ENCODE data around the gene HMOX2.

Gene HMOX2

DNA sequence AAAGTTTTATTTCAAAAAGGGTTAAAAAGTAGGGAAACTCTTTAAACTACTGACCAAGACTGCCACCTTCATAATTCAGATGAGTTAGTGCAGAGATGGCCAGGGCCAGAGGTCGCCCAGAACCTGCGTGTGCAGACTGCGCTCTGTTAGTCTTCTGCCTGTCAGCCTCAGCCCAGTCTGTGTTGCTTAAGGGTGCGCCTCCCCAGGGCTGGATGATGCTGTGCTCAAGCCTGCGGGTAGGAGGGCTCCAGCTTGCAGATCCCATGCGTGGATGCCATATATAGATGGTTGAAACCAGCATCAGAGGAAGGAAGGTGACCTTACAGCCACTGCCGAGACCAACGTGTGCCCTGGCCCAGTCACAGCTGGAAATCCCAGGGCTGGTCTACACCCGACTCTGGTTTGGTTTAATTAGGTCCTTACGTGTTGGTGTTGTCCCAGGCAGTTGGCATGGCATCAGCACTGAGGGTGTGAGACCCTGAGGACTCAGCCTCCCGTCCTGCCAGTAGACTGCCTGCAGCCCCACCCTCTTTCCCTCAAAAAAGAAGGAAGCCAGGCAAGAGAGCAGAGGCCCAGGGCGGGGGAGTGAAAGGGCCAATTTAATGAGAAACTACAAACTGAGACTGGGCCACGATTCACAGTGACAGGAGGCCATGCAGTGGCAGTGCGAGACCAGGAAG, 34.7 kb downstream of the HMOX2 start:
- Histone ChIP-seq H3K9me3 (ENCODE audit: insufficient read depth, low read length) (no peaks in the 10 kb centered on the region), H3K4me3 (ENCODE audit: insufficient read length, low read depth) (no peak overlapping the region), H3K4me1 (ENCODE audit: insufficient read depth, insufficient read length) (peaks cover 6% of the 10 kb centered on the region), H3K27me3 (ENCODE audit: insufficient read depth, insufficient read length) (no peaks in the 10 kb centered on the region), H3K9ac (ENCODE audit: insufficient read length, low read depth) (peak overlapping the region; percentile 0), H3K36me3 (ENCODE audit: insufficient read depth, insufficient read length, low read length) (peaks cover 90% of the 10 kb centered on the region)
- no peak for DNase-seq (ENCODE audit: low read depth, low spot score)
- TF ChIP-seq ZNF274 (IDR thresholded peaks at IDR 0.05; ENCODE audit: low read depth, low read length) (no peak), SUZ12 (IDR thresholded peaks at IDR 0.05; ENCODE audit: extremely low read depth, insufficient read depth, insufficient read length) (no peak), YY1 (IDR thresholded peaks at IDR 0.05; ENCODE audit: insufficient read depth, insufficient read length) (no peak)

DNA sequence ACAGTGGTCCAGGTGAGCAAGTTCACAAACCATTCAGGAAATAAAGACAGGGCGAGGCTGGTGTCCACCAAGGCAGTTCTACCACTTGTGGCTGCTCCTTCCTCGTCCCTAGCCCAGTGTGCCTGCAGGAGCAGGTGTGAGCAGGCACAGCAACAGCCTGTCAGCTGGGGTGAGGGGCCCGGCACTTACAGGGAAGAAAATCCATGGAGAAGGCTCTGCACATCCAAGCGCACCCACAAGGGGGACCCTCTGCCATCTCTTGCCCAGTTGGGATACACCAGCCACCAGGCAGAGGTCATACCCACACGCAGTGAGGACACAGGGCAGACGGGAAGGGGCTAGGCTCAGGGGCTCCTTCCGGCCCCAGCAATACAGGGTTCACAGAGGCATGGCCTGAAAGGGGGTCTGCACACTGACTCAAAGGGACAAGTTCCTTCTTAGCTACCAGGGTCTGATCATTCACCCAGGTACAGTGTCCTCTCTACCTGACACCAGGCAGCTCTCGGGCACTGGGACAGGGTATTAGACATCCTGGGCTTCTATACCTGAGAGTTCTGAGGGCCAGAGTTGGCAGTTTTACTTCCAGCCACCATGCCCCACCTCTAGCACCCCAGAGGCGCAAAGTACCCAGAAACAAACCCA, 35.4 kb downstream of the HMOX2 start:
- no peak overlapping the region for H3K4me3 ChIP-seq (ENCODE audit: insufficient read length, low read depth)
- peaks cover 2% of the 10 kb centered on the region for H3K4me1 ChIP-seq (ENCODE audit: insufficient read depth, insufficient read length)
- peak; percentile 65 for DNase-seq (ENCODE audit: low read depth, low spot score)
- peaks cover 86% of the 10 kb centered on the region for H3K36me3 ChIP-seq (ENCODE audit: insufficient read depth, insufficient read length, low read length)
- H3K9me3 ChIP-seq (ENCODE audit: insufficient read depth, low read length), result no peaks in the 10 kb centered on the region
- TF ChIP-seq SUZ12 (IDR thresholded peaks at IDR 0.05; ENCODE audit: extremely low read depth, insufficient read depth, insufficient read length) (no peak), YY1 (IDR thresholded peaks at IDR 0.05; ENCODE audit: insufficient read depth, insufficient read length) (no peak), ZNF274 (IDR thresholded peaks at IDR 0.05; ENCODE audit: low read depth, low read length) (no peak)
- H3K27me3 ChIP-seq (ENCODE audit: insufficient read depth, insufficient read length), result no peaks in the 10 kb centered on the region
- H3K9ac ChIP-seq (ENCODE audit: insufficient read length, low read depth), result peak overlapping the region; percentile 0

DNA sequence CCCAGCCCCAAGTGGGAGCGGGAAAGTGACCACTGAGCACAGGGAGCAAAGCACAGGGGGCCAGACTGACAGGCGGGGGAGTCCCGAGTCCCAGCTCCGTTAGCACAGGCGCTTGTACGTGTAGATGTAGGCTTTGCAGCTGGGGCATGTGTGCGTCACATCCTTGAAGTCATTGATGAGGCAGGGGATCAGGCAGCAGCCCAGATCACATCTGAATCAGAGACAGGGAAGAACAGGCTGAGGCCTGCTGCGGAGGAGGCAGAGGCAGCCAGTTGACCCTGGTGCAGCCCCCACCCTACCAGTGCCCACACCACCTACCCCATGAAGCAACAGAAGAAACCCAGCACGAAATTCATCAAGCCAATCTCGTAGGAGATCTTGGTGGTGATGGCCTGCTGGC, 36.3 kb downstream of the HMOX2 start:
- H3K9ac ChIP-seq (ENCODE audit: insufficient read length, low read depth), result no peak overlapping the region
- no peaks in the 10 kb centered on the region for H3K9me3 ChIP-seq (ENCODE audit: insufficient read depth, low read length)
- peaks cover 77% of the 10 kb centered on the region for H3K36me3 ChIP-seq (ENCODE audit: insufficient read depth, insufficient read length, low read length)
- DNase-seq (ENCODE audit: low read depth, low spot score), result no peak
- no peaks in the 10 kb centered on the region for H3K27me3 ChIP-seq (ENCODE audit: insufficient read depth, insufficient read length)
- H3K4me1 ChIP-seq (ENCODE audit: insufficient read depth, insufficient read length), result peaks cover 2% of the 10 kb centered on the region
- no peak overlapping the region for H3K4me3 ChIP-seq (ENCODE audit: insufficient read length, low read depth)
- TF ChIP-seq ZNF274 (IDR thresholded peaks at IDR 0.05; ENCODE audit: low read depth, low read length) (no peak), SUZ12 (IDR thresholded peaks at IDR 0.05; ENCODE audit: extremely low read depth, insufficient read depth, insufficient read length) (no peak), YY1 (IDR thresholded peaks at IDR 0.05; ENCODE audit: insufficient read depth, insufficient read length) (no peak)

DNA sequence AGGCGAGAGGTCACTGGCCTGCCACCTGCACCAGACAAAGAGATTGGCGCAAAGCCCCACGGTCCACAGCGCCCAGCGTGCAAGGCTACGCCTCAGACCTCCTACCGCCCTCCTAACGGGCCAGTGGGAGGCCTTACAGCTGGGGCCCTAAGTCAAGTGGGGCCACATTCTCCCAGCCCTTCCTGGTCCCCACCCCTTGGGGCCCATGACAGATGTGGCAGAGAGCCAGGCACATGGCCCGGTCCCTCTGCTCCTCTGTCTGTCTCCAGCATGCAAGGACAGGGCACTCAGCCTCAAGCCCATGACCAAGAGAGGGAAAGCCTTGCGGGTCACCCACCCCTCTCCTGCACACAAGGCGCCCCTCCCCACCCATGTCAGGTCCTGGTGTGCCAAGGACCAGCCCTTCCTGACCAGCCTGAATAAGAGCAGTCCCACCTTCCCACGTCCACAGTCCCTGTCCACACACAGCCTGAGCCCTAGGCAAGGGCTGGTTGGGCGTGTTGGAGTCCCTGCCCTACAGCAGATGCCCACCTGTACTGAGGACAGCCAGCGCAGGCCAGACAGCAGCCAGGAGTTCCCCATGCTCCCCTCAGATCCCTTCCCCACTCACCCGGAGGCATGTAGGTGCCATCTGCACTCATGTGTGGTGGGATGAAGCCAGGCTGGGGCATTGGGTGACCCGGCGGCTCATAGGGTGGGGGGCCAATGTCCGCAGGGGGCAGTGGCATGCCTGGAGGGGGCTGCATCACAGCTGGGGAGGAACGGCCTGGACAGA, 37.1 kb downstream of the HMOX2 start:
- no peak overlapping the region for H3K9ac ChIP-seq (ENCODE audit: insufficient read length, low read depth)
- H3K9me3 ChIP-seq (ENCODE audit: insufficient read depth, low read length), result no peaks in the 10 kb centered on the region
- peaks cover 2% of the 10 kb centered on the region for H3K4me1 ChIP-seq (ENCODE audit: insufficient read depth, insufficient read length)
- TF ChIP-seq SUZ12 (IDR thresholded peaks at IDR 0.05; ENCODE audit: extremely low read depth, insufficient read depth, insufficient read length) (no peak), ZNF274 (IDR thresholded peaks at IDR 0.05; ENCODE audit: low read depth, low read length) (no peak), YY1 (IDR thresholded peaks at IDR 0.05; ENCODE audit: insufficient read depth, insufficient read length) (no peak)
- no peak overlapping the region for H3K4me3 ChIP-seq (ENCODE audit: insufficient read length, low read depth)
- H3K27me3 ChIP-seq (ENCODE audit: insufficient read depth, insufficient read length), result no peaks in the 10 kb centered on the region
- DNase-seq (ENCODE audit: low read depth, low spot score), result no peak
- H3K36me3 ChIP-seq (ENCODE audit: insufficient read depth, insufficient read length, low read length), result peaks cover 69% of the 10 kb centered on the region

DNA sequence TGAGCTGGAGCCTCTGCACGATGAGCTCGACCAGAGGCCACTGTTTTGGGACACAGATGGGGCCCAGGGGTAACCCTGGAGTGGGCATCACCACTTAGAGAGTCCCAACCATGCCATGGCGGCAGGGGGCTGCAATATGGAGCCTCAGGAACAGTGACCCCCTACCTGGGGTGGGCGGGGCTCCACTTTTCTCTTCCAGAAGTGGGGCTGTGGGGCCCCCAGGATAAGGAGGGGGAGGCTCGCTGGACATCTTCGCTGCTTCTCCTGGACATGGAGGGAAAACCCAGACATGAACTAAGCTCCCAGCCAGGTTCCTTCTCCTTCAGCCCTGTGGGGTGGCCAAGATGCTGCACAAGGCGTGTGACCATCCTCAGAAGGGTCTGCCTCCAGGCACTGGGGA, 37.7 kb downstream of the HMOX2 start:
- H3K27me3 ChIP-seq (ENCODE audit: insufficient read depth, insufficient read length), result no peaks in the 10 kb centered on the region
- peaks cover 2% of the 10 kb centered on the region for H3K4me1 ChIP-seq (ENCODE audit: insufficient read depth, insufficient read length)
- TF ChIP-seq SUZ12 (IDR thresholded peaks at IDR 0.05; ENCODE audit: extremely low read depth, insufficient read depth, insufficient read length) (no peak), ZNF274 (IDR thresholded peaks at IDR 0.05; ENCODE audit: low read depth, low read length) (no peak), YY1 (IDR thresholded peaks at IDR 0.05; ENCODE audit: insufficient read depth, insufficient read length) (no peak)
- no peak overlapping the region for H3K4me3 ChIP-seq (ENCODE audit: insufficient read length, low read depth)
- no peak for DNase-seq (ENCODE audit: low read depth, low spot score)
- no peaks in the 10 kb centered on the region for H3K9me3 ChIP-seq (ENCODE audit: insufficient read depth, low read length)
- peaks cover 63% of the 10 kb centered on the region for H3K36me3 ChIP-seq (ENCODE audit: insufficient read depth, insufficient read length, low read length)
- no peak overlapping the region for H3K9ac ChIP-seq (ENCODE audit: insufficient read length, low read depth)

DNA sequence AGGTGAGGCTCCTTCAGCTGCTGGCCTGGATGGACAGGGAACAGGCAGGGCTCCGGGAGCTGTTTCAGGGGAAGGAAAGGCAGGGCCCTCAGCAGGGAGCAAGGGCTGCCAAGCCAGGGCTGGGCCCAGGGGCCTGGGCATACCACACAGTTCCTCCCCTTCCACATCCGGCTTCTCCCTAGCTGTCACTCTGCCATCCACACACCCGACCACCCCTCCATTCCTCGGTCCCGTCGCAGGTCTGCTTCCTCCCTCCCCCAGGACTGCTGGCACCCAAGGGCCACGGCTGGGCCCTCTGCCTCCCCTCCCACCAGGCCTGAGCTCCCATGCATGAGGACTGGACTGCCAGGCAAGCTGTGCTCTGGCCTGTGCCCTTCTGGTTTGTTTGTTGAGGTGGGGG, 38.4 kb downstream of the HMOX2 start:
- no peaks in the 10 kb centered on the region for H3K9me3 ChIP-seq (ENCODE audit: insufficient read depth, low read length)
- H3K9ac ChIP-seq (ENCODE audit: insufficient read length, low read depth), result no peak overlapping the region
- peaks cover 2% of the 10 kb centered on the region for H3K4me1 ChIP-seq (ENCODE audit: insufficient read depth, insufficient read length)
- no peak for DNase-seq (ENCODE audit: low read depth, low spot score)
- TF ChIP-seq ZNF274 (IDR thresholded peaks at IDR 0.05; ENCODE audit: low read depth, low read length), result no peak
- no peak for TF ChIP-seq SUZ12 (IDR thresholded peaks at IDR 0.05; ENCODE audit: extremely low read depth, insufficient read depth, insufficient read length)
- no peak for TF ChIP-seq YY1 (IDR thresholded peaks at IDR 0.05; ENCODE audit: insufficient read depth, insufficient read length)
- H3K4me3 ChIP-seq (ENCODE audit: insufficient read length, low read depth), result no peak overlapping the region
- peaks cover 56% of the 10 kb centered on the region for H3K36me3 ChIP-seq (ENCODE audit: insufficient read depth, insufficient read length, low read length)
- no peaks in the 10 kb centered on the region for H3K27me3 ChIP-seq (ENCODE audit: insufficient read depth, insufficient read length)

All from NT2/D1 (cell line).